Endometrial microvascular endothelial cells (primary cell): ENCODE measurements around the gene NRAS. TPM values are rescaled to one million over a fixed set of nuclear protein-coding genes. Genes with fewer than 3 reads are reported as not detected.
"Not testable (repeated sequence)": the region's sequence is repeated elsewhere in the genome, so short reads cannot be mapped to it uniquely, and the experiment has no call there.

Experiments used
- in situ Hi-C: cut with HindIII; loops from 2 replicates; pipeline ENCODE4 v1.10.0; 2017; ENCODE audit warnings: low sequenced_read_pairs, low pct_unique_long_range_greater_than_20kb; ENCODE audit errors: inconsistent ontology term
- total RNA-seq: library from RNA; depleted of rRNA; stranded (reverse); fragments of >200 nt; gene quantifications from one replicate; pipeline ENCODE4 v1.2.3, GENCODE V29; 2015; ENCODE audit errors: inconsistent ontology term

The NRAS gene
- 106 TPM for total RNA-seq

DNA sequence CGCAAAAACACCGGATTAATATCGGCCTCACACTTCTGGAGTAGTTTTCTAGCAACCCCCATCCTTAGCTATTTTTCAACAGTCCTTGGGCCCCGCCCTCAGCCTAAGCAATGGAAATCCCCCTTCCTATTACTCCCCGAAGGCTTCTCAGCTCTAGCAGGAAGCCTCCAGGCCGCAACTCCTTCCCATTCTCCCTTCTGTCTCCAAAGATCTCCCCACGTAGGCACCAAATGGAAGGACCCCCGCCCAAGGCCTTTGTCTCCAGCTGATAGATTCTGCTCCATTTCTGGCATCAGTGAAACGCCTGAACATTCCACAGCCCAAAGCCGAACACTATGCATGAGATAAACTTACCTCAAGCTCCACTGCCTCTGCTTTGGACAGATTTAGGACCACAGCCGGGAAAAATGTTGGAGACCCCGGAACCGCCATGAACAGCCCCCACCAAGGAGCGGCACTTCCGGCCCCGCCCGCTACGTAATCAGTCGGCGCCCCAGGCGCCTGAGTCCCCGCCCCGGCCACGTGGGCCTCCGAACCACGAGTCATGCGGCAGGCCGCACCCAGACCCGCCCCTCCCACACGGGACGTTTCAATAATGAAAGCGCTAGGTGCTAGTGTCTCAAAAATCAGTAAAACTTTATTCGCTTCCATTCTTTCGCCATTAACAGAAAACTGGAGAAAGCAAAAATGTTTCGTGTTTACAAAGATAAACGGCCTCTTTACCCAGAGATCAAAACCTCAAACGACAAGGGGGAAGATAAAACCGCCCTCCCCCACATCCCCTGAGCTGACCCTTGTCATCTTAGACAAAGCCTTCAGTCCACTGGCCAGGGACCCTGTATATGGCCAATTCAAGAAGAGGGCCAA lies at the start of gene NRAS:
TSS of gene NRAS (minus strand) at position 468 of the 867 bp plus-strand sequence. CDS start 611 bp downstream, outside the sequence.
- in situ Hi-C loops = no loop called here

- in situ Hi-C loops = no loop called here
Measured at GRCh38 chr1:114764689-114765088, 48.1 kb upstream of the NRAS start.

GRCh38 chr1:114758256-114758832 lies 41.8 kb upstream of the NRAS start:
- in situ Hi-C loops = no loop called here

GRCh38 chr1:114757455-114758255 lies 41.1 kb upstream of the NRAS start, which contains the start of gene CSDE1:
Gene CSDE1, minus strand, starts transcription at chr1:114757984. Its CDS starts 18,094 bp downstream, at chr1:114739890.
- in situ Hi-C loops = no loop called here

- in situ Hi-C loops = no loop called here
Measured at GRCh38 chr1:114756949-114757454, 40.4 kb upstream of the NRAS start.

DNA sequence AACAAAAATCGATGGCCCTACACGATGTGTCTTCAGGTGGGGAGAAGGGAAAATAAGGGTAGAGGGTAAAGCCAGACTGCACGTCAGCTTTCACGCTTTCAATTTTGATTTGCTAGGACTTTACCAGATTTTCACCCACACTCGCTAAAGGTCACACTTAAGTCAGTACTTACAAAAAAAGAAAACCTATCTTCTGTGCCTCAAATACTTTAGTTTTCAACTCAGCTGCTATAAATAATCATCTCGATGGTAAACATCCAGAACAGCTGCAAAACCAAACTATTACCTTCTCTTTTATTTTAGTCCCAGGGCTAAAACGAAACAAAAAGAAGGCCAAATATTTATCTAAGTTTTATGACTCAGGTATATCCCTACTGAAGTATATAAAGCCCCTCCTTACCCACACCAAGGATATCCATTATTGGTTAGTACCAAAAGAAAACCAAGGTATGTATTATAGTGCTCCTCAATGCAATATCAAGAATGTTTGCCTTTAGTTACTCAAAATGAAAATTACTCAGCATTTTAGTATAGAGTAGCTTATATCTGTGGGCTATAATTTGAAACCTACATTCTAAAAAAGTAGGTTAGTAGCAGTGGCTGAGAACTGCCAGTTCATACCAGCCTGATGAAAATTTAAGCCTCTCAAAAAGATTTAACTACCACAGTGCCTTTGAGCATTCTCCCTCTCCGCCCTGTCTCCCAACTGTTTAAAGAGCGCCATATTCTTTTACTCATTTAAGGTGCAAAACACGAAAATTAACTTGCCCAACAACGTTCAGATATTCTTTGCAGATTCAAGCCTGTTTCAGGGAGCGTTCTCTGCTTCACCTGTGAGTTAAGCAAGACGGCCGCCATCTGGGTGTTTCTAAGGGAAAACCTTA lies 39.7 kb upstream of the NRAS start:
- in situ Hi-C loops = no loop called here

- in situ Hi-C loops = no loop called here
Measured at GRCh38 chr1:114755006-114755931, 38.7 kb upstream of the NRAS start.

DNA sequence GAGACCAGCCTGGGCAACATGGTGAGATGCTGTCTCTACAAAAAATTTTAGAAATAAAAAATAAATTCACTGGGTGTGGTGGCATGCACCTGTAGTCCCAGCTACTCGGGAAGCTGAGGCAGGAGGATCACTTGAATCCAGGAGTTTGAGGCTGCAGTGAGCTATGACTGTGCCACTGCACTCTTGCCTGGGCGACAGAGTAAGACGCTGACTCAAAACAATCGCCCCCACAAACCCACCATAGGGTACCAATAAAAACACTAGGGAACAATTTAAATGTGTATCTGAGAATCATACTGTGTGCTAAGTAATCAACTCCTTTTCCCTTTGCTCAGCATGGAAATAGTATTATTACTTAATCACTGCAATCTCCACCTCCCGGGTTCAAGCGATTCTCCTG lies 37.1 kb upstream of the NRAS start:
- in situ Hi-C loops = not testable (repeated sequence)

DNA sequence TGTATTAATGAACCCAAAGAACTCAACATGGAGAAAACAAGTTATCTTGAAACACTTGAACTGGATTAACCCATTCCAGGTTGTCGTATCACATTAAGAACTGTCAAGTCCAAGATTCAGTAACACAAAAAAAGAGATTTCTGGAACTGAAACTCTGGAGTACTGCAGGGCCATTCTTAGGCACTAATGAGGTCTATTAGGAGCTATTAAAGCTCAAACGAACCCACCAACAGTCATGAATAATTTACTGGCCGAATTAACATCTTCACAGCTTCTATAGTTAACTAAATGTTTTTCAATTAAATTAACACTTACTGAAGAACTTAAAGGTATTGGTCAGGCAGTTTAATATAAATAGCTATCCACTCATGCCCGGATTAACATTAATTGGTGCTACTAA lies 36.6 kb upstream of the NRAS start:
- in situ Hi-C loops = no loop called here

GRCh38 chr1:114750780-114751179 lies 34.2 kb upstream of the NRAS start:
- in situ Hi-C loops = no loop called here

- in situ Hi-C loops = no loop called here
Measured at GRCh38 chr1:114749835-114750234, 33.3 kb upstream of the NRAS start.

DNA sequence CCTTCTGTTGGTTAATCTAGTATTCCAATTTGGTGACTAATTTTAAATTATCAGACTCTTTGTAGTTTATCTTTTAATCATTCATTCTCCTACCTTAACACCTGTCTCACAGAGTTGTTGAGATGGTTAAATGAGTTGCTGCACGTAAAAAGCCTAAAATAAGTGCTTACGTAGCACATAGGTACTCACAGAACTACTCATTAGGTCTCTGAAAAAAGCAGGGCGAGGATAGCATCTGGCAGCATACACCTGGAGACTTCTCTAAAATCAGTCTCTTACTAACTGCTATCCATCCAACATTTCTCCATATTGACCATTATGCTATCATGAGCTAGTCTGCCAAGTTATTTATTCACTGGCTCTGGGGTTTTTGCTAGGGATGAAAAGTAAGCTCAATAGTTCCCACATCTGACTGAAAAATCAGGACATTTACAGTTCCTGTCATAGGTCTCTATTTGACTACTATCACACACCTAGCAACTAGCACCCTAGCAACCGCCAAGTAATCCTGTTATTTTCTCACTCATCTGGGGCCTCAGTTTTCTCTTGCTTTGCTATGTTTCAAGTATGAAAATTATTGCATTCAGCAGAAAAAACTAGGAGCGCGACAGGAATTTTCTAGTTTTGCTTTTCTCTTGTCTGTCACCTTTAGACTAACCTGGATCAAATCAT lies 30.0 kb upstream of the NRAS start:
- in situ Hi-C loops = no loop called here

- in situ Hi-C loops = no loop called here
Measured at GRCh38 chr1:114745291-114745690, 28.7 kb upstream of the NRAS start.

GRCh38 chr1:114741963-114742746 lies 25.6 kb upstream of the NRAS start:
- in situ Hi-C loops = no loop called here

- in situ Hi-C loops = no loop called here
Measured at GRCh38 chr1:114740331-114740730, 23.8 kb upstream of the NRAS start.

DNA sequence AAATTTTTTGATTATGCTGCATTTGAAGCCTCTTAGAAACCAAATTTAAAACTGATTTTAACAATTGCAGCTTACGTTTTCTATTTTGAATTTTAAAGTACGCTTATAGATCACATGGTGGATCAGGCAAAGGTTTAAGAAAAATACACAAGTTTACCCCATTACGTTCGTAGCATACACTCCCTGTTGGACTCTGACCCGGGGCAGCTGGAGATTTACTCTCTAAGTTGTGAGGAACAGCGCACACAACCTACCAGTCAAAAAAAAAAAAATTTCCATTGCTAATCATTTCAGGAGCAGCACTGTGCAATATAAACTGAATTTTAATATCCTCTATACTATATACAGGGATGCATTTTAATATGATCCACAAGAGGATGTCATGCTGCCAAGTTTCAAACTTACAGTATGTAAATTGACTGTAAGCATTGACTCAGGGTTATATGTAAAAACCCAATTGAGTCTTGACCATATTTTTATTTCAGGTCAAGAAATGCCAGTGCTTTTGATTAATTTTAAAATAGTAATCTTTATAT lies 20.8 kb upstream of the NRAS start:
- in situ Hi-C loops = no loop called here
